Hematopoietic multipotent progenitor cell treated with erythropoietin and hydrocortisone succinate and interleukin-3 and kit ligand, for 4 days (in vitro differentiated cells): ENCODE measurements around the gene NCKAP5.

ENCODE experiments used
- DNase-seq: peaks from one replicate; pipeline ENCODE4 v3.0.0-alpha.2; 2015

The NCKAP5 gene

GRCh38 chr2:133573491-133574162 lies 5.4 kb upstream of the NCKAP5 start:
- no peak for DNase-seq

- no peak for DNase-seq
Observed at GRCh38 chr2:133571249-133571648, 3.0 kb upstream of the NCKAP5 start.

- DNase-seq = no peak
Observed at GRCh38 chr2:133570542-133570941, 2.3 kb upstream of the NCKAP5 start.

GRCh38 chr2:133569286-133569830 lies 1.1 kb upstream of the NCKAP5 start:
- DNase-seq = no peak

- no peak for DNase-seq
Observed at GRCh38 chr2:133568598-133568997, 335 bp upstream of the NCKAP5 start.

GRCh38 chr2:133562558-133562957 lies 5.7 kb downstream of the NCKAP5 start:
- no peak for DNase-seq

- DNase-seq = peak; percentile 53
Observed at GRCh38 chr2:133561045-133561852, 7.0 kb downstream of the NCKAP5 start.

GRCh38 chr2:133557614-133558013 lies 10.6 kb downstream of the NCKAP5 start:
- no peak for DNase-seq

GRCh38 chr2:133553838-133554408 lies 14.3 kb downstream of the NCKAP5 start:
- DNase-seq = no peak

- no peak for DNase-seq
Observed at GRCh38 chr2:133553251-133553650, 15.0 kb downstream of the NCKAP5 start.

- no peak for DNase-seq
Observed at GRCh38 chr2:133552821-133553220, 15.4 kb downstream of the NCKAP5 start.

- no peak for DNase-seq
Observed at GRCh38 chr2:133541797-133542196, 26.5 kb downstream of the NCKAP5 start.

- no peak for DNase-seq
Observed at GRCh38 chr2:133541376-133541775, 26.9 kb downstream of the NCKAP5 start.

- DNase-seq = no peak
Observed at GRCh38 chr2:133532919-133533318, 35.3 kb downstream of the NCKAP5 start.

GRCh38 chr2:133531382-133531781 lies 36.9 kb downstream of the NCKAP5 start:
- no peak for DNase-seq

- DNase-seq = no peak
Observed at GRCh38 chr2:133530645-133531044, 37.6 kb downstream of the NCKAP5 start.

- no peak for DNase-seq
Observed at GRCh38 chr2:133526530-133527300, 41.5 kb downstream of the NCKAP5 start.

GRCh38 chr2:133525613-133526529 lies 42.4 kb downstream of the NCKAP5 start:
- no peak for DNase-seq

- no peak for DNase-seq
Observed at GRCh38 chr2:133525090-133525489, 43.2 kb downstream of the NCKAP5 start.

- no peak for DNase-seq
Observed at GRCh38 chr2:133523406-133523805, 44.9 kb downstream of the NCKAP5 start.

- no peak for DNase-seq
Observed at GRCh38 chr2:133522204-133522603, 46.1 kb downstream of the NCKAP5 start.
